Testis (tissue), 2 donors: ENCODE measurements around the gene JAKMIP3.

Experiments
- POLR2A ChIP-seq: fragments of 450-650 bp; IDR thresholded peaks from one replicate; pipeline ENCODE4 v1.6.1; 2017; ENCODE audit warnings: antibody characterized with exemption, mild to moderate bottlenecking, moderate library complexity
- TF ChIP-seq, protein P1 (sequence below), 3 experiments: fragments of 450-650 bp in 2 of 3; fragments of 200-600 bp in 1 of 3; sonication (generic) in 1 of 3; IDR thresholded peaks; one replicate each; pipeline ENCODE4 v1.5.1; 2016 to 2019; ENCODE audit warnings: antibody characterized with exemption in 3 of 3, mild to moderate bottlenecking in 2 of 3, moderate library complexity in 1 of 3

DNA sequence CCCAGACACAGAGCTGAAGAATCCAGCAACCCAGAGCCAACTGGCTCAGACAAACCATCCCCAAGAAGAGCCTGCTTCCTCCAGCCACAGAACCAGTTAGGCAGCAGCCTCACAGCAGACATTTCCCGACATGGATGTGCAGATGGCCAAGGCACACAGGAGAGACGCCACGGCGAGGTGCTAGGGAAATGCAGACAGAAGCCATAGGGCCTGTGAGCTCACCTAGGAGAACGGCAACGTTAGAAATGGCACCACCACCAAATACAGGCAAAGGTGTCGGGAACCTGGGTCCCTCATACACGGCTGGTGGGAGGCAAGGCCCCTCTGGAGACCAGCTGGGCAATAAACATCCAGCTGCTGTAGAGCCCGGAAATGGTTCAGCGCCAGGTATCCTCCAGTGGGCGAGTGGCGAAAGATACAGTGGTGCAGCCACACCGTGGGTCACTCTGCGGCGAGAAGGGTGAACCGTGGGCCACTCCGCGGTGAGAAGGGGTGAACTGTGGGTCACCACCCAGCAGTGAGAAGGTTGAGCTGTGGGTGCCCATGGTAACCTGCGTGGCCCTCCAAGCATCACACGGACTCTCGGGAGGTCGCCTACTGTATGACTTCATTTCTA lies 31.2 kb downstream of the JAKMIP3 start:
- no peak for TF ChIP-seq POLR2A
- TF ChIP-seq, protein P1, sequence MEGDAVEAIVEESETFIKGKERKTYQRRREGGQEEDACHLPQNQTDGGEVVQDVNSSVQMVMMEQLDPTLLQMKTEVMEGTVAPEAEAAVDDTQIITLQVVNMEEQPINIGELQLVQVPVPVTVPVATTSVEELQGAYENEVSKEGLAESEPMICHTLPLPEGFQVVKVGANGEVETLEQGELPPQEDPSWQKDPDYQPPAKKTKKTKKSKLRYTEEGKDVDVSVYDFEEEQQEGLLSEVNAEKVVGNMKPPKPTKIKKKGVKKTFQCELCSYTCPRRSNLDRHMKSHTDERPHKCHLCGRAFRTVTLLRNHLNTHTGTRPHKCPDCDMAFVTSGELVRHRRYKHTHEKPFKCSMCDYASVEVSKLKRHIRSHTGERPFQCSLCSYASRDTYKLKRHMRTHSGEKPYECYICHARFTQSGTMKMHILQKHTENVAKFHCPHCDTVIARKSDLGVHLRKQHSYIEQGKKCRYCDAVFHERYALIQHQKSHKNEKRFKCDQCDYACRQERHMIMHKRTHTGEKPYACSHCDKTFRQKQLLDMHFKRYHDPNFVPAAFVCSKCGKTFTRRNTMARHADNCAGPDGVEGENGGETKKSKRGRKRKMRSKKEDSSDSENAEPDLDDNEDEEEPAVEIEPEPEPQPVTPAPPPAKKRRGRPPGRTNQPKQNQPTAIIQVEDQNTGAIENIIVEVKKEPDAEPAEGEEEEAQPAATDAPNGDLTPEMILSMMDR (IDR thresholded peaks at IDR 0.05), result no peak
